HS-5 (cell line): ENCODE data around the gene FAM47E.

Source experiments
- DNase-seq: peaks from one replicate; pipeline ENCODE4 v3.0.0-alpha.2; 2012; ENCODE audit warnings: low read depth

FAM47E gene, protein sequence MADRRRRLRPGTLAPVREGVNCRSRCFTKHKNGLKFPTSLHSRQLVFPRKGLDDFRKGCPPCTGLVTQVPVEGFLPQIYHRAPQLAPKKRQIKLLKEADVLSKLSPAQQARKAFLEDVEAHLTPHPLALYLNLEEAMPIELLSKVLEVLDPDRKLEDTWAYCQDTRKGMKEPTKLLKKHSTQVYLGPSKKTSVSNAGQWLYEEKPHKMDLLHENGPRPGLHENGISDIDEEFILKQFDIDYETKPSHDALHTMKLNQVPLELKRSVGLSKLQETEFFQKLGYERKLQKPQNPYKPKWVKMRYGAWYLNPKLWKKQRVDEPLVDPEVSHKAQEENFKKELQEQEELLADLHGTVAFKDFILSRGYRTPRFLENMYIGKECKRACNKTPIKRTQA

DNA sequence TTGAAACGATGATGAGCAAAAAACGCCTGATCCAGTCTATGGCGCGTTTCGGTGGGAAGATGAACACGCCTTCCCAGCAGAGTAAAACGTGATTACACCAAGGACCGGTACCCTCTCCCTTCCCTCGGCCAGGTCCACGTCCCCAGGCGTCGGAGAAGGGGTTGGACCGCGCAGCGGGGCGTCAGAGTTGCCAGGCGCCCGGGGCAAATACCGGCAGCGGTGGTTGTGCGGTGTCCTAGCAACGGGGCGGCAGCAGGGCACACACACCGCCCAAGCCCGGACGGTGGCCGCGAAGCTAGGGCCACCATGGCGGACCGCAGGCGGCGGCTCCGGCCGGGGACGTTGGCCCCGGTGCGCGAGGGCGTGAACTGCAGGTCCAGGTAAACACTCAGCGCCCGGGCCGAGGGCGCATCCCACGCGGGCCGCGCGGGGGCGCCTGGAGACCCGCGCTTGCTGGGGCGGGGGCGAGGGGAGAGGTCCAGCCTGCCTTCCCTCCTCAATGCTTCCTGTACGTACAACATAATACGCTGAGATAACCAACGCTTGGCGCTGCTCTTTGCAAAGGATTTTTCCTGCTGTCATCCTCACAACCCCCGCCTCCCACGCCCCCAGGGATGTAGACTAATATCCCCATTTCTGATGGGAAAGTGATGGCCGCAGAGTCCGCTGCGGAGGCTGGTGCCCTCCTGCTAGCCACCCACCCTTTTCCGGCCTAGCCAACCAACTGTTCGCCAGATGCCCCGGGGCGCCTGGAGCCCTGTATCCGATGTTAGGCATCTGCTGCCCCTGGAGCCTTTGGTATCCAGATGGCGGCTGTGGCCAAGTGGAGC is at the start of gene FAM47E:
FAM47E (plus strand) TSS at position 281 of the 830 bp plus-strand sequence; CDS start at position 307, 26 bp downstream.
- DNase-seq, result no peak

DNA sequence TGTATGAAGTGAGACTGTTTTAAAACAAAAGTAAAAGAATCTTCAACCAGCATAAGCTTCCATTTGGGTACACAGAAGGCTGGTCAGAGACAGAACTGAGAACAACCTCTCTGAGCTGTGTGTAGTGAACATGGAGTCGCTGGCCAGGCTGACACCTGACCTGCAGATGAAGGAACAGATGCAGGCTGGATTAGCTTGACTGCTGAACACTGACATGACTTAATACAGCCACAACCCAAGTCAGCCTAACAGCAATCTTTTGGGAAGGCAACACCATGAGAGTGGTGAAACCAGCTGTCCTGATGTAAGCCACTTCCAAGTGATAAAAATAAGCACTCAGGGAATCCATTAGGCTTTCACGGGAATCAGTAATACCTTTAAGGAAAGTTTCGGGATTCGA is 48.0 kb upstream of the FAM47E start:
- DNase-seq, result no peak

DNA sequence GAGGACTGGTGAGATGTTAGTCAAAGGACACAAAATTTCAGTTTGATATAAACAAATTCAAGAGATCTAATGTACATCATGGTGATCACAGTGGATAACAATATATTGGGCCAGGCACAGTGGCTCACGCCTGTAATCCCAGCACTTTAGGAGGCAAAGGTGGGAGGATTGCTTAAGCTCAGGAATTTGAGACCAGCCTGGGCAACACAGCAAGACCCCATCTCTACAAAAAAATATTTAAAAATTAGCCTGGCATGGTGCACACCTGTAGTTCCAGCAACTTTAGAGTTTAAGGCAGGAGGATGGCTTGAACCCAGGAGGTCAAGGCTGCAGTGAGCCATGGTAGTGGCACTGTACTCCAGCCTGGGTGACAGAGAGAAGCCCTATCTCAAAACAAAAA is 46.6 kb upstream of the FAM47E start:
- no peak for DNase-seq

DNA sequence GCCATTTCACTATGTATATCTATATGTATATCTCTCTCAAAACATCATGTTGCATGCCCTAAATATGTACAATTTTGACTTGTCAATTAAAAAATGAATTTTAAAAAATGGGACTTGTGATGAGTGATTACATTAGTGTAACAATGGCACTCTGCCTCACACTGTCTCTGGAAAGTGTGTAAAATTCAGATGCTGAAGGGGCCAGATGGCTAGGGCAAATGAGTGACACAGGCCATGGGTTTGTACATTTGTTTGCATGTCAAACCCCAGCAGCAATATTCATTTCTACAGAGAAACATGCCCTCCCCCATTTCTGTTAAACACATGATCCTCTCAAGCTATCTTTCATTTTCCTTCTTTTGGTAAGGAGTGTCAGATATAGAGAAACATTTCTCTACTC is 46.0 kb upstream of the FAM47E start:
- no peak for DNase-seq

DNA sequence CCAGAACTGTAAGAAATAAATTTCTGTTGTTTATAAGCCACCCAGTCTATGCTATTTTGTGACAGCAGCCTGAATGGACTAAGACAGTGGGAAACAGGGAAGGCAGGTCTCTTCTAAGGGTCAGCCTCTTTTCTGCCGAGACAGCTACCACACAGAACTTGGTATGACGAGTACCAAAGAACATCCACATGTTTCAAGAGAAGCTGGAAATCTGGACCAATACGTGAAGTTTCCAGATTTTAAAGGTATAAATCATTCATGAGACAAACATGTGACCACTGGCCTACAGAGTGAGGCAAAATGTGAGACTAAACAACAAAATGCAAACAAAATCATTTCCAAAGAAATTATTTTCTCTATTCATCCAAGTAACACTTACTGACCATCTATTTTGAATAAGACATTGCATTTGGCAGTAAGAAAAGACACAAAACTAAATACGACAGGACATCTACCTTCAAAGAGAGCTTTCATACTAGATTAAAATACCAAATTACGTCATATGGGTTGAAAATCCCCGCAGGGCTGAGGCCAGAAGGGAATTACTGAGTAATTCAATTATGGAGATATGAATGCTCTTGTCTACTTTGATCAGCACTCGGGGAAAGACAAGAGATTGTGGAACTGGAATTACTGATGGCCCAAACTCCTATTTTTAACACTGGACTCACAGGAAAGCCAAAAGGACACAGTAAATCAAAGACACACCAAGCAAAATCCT is 45.1 kb upstream of the FAM47E start:
- no peak for DNase-seq

DNA sequence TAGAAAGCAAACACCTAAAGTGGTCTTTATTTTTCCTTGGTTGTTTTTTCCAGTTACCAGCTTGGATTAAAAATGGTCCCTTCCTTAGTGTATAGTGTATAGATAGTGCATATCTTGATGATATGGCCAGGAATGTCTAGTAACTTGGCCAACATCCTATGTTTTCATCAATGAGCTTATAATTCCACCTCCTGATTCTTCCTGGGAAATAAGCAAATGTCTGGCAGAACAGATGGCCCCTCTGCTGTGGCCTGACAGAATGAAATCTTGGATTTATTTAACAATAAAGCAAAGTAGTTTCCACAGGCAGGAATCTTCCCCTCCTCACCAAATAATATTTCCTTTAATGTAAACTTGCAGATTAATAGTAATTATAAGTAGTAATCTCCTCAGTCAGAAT is 44.0 kb upstream of the FAM47E start:
- no peak for DNase-seq

DNA sequence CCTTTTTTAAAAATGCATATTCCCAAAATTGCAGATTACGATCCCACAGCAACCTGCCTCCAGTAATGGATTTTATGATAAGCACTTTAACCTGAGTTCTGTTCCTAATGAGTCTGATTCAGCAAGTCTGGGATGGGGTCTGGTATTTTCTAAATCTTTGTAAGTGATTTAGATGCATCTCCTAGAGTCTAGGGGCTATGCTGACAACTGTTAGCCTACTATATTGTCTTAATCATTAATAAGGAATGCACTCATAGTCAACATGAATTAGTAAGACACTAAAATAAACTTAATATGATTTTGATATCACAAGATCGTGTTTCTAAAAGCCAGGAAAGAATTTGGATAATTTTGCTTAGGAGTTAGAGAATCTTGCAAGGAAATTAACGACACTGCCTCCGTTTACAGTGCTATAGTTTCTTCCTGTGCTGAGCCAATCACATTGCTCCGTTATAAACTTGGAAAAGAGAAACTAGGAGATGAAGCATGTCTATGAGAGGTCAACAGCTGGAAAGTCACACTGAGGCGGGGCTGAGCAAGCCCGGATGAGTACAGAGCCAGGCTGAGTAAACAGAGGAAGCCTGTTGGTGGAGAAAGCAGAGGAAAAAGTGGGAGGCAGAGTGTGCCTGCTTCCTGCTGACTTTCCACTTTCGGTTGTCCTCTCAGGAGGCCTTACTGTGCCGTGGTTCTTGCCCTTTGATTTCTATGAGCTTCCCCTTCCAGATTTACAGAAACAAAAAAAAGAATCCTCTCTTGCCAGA is 43.3 kb upstream of the FAM47E start:
- DNase-seq, result peak; percentile 74

DNA sequence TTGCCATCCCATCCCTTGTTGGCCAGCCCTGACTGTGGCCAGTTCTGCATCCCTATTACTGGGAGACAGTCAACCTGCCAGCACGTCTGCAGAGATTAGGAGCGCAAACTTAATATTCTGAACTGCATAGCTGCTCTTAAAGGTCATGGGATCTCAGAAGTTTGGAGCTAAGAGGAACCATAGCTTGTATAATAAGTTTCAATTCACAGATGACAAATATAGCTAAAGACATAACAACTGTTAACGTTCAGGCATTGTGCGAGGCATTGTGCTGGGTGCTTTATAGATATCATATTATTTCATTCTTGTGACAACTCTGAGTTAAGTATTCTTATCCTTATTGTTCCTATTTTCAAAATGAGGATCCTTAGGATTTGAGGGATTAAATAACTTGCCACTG is 41.6 kb upstream of the FAM47E start:
- DNase-seq, result no peak

DNA sequence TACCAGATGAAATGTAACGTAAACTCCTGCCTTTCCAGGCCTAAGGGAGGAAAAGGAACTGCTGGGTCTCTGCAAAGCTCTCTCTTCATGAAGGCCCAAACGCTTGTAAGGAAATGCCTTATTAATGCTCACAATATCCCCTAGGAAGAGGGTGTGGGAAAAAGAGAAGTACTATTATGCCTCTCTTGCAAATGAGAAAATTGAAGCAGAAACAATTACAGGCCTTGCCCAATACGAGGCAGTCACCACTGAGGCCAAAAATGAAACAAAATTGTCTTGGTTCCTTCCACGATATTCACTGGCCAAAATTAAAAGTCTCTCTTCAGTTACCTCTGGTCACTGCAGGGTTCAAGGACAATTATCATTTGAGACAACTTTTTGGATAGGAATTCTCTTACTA is 41.1 kb upstream of the FAM47E start:
- DNase-seq, result no peak

DNA sequence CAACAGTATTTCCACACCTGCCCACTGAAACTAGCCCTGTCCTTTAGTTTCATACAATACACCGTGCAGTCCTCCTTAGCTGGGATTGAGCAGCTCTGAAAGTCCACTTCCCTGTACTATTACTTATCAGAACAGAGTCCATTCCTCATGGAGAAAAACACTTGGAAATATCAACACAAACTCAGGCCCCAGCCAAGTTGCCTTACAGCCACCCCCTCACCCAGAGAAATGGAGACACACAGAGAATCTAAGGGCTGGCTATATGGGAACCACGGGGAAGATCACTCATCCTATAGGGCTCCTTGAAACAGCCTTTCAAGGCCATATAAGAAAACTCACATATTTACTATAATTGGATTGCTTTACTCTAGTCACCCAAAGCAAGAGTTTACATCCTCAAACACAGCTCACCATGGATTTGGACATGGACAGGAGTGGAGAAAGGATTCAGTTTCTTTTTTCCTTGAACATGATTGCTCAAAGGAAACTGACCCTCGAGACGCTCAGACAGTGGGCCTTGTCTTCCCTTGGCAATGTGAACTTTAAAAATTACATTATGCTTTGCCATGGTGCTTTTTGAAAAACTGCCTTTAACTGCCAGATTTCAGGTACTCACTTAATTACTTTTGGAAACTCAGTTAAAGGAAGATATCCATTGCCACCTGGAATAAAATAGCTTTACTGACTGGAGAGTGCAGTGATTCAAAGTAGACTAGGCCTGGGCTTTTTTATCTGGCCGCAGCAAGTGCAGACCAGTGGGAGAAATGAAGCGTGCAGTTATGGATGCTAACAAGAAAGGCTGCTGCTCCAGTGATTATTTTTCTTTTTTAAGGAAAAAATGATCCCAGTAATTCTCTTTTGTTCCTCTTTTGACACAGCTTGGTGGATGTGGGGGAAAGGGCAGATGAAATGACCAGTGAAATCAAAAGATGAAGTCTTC is 39.5 kb upstream of the FAM47E start:
- DNase-seq, result no peak

DNA sequence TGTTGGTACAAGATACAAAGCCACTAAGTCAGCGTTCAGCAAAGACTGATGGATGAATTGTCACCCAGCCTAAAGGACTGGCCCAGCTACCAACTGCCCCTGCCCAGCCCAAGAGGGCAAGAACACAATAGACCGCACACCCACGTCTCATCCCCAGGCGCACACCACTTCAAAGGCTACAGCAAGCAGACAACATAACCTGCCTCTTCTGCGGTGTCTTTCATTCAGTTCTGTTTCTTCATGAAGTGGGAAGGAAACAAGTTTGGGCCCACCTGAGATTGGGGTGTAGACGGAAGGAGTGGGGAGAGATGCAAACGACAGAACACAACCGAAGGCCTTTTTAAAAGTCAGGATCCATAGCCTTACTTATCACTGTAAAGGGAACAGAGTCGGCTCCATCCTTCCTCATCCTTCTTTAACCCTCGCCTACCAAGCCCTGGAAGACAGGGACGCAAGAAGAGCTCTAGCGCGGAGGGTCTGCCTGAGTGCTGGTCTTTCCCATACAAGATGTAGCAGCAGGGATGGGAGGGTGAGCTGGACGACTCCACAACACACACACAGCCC is 38.6 kb upstream of the FAM47E start:
- DNase-seq, result no peak

DNA sequence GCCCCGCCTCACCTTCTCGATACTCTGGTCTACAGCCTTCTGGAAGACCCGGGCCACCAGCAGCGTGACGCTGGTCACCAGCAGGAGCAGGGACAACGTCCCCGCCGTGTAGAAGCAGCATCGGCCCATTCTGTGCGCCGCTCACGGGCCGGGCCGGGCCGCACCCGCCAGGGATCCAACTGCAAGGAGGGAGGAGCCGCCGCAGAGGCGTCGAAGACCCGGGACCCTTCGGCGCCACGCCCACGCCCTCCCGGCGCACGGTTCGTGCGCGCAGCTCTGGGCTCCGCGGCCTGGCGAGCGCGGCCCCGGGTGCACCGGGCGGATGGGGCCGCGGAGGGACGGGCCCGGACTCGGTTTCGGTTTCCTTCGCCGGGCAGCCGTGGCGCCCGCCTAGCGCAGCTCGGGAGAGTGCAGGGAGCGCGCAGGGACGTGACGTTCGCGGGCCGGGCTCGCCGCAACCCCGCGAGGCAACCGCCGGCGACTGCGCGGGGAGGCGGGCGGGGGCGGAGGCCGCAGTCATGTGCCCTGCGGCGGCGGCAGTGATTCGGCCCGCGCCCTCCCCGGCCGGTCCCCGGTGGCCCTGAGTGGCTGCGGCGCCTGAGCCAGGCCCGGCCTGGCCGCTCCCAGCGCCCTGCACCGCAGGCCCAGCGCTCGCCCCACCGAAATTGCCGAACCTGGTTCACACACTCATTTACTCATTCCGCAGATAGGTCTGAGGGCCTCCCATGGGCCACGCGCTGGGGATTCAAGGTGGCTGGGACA is 37.9 kb upstream of the FAM47E start, which contains the start of gene SCARB2:
SCARB2 (minus strand) TSS at position 410 of the 762 bp plus-strand sequence; CDS start at position 129, 281 bp downstream.
- DNase-seq, result no peak

DNA sequence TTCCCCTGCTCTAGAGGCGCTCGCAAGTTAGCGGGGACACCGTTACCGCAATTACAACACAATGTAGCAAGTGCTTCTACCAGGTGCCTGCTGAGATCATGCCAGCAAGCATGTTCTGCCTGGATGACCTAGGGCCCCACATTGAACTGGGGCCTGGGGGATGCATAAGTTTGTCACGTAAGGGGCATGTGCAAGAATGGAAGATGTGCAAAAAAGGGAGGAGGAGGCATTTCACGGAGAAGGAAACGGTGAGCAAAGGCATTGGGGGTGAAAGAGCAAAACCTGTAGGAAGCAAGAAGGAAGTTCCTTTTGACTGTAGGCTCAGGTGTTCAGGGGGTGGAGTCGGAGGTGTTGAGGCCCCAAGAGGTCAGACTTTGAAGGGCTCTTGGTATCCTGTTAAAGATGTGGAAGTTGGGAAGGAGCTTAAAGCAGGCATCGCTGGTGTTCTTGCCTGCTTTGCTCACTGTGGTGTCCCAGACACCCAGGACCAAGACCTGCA is 37.3 kb upstream of the FAM47E start:
- no peak for DNase-seq

DNA sequence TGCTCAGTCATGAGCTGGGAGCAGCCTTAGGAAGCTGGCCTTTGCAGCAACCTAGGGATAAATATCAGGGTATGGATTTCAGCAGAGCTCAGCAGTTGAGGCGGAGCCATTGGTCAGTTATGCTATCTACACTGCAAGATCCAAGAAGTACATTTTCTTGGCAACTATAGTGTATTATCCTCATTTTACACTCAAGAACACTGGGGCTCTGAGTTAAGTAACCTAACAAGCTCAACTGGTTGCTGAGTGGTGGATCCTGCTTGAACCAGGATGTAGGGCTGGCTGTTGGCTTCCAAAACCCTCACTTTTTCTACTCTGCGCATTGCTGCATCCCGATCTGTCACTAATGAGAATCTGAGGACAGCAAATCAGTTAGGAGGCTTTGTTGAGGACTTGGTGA is 36.4 kb upstream of the FAM47E start:
- DNase-seq, result no peak

DNA sequence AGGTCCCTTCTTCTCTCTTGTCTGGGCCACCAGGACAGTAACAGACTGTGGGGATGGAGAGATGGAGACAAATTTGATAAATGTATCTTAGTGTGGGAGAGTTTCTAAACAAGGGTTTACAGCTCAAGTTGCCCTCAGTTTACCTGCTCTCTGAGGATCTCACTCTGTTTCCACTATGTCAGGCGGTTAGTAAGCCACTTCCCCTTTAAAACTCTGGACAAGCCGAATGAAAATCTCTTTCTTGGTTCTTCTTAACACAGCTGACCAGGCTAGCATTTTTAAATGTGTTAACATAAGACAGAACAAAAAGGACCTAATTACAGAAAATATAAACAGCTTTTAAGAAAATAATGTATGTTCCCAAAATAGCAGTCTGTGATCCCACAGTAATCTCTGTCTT is 35.0 kb upstream of the FAM47E start:
- no peak for DNase-seq

DNA sequence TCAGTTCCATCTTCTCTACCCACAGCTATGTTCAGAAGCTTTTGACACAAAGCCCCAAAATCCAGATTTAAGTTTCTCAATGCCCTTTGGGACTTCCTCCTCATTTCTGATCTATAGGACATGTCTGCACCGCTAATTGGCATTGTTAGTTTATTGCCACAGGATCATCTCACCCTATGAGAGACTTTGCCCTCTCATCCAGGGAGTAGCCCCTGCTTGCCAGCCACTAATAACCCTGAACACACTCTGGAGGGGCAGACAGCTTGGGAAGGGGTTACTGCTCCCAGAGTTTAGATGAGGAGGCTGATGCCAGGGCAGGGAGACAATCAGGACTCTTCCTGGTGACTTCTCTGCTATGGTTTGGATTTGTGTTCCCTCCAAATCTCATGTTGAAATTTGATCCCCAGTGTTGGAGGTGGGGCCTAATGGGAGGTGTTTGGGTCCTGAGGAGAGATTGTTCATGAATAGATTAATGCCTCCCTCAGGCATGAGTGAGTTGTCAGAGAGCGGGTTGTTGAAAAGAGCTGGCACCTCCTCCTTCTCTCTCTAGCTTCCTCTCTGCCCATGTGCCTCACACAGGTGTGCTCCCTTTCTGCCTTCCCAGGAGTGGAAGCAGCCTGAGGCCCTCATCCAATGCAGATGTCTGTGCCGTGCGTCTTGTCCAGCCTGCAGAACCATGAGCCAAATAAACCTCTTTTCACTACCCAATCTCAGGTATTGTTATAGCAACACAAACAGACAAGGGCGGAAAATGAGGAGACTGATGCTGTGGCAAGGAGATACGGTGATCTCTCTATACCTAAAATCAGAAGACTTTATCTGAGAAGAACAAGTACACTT is 34.3 kb upstream of the FAM47E start:
- no peak for DNase-seq

DNA sequence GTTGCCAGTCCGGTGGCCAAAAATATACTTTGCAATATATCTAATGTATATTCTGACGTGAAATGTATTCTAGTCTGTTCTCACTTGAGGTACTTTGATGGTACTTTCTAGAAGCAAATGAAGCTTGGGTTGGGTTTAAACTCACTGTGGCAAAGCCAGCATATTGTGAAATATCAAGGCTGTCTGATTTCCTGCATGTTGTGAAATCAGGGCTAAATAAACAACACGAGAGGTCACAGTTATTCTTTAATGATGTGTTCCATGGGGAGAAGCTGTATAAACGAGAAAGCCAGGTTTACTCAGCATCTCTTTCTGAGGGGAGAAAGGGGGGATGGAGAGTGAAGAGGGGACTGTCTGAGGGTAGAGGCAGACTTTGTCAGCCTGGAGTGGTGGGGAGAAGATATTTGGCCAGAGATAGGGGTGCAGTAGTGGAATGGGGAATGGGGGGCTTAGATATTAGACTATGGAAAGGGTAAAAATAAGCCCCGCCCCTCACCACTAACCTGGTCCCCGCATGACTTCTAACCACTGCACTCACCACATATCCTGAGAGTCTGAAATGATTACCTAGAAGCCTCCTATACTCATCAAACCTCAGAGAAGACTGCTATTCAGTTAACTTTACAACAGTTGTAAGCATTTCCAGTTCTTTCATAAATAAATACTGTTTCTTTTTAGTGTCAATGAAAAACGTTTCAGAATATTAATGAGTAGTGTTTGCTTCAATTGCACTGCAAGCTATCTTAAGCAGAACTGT is 32.0 kb upstream of the FAM47E start:
- no peak for DNase-seq

DNA sequence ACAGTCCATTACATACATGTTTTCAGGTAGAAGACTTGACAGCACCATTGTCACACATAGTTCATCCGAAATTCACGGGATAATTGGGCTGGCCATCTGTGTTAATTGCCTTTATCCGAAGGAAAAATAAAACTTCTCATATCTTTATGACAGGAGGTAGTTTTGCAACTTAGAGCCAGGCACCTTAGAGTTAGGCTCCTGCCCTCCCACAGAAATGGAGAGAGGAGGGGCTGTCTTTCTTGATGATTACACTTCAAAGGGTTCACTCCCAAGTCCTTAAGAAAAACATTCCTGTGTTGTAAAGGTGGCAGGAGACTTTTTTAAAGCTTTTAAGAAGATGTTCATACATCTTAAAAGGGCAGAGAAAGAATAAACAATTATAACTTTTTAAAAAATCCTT is 27.4 kb upstream of the FAM47E start:
- no peak for DNase-seq
